GM06990 (cell line): ENCODE measurements around the gene RAB34.

Source experiments
- DNase-seq: peaks from one replicate; pipeline ENCODE4 v3.0.0-alpha.2; 2011; ENCODE audit not compliant: insufficient read length; ENCODE audit errors: extremely low read depth
- H3K27me3 ChIP-seq: replicated peaks from 2 replicates; pipeline ENCODE4 v1.6.0; 2011; ENCODE audit warnings: low read length; ENCODE audit not compliant: control insufficient read depth, insufficient read depth
- H3K36me3 ChIP-seq: 2 replicates; pipeline ENCODE4 v1.5.1; 2011; ENCODE audit warnings: low read length; ENCODE audit not compliant: control insufficient read depth, insufficient read depth
- H3K4me3 ChIP-seq: replicated peaks from 2 replicates; pipeline ENCODE4 v1.5.1; 2011; ENCODE audit warnings: low read depth, mild to moderate bottlenecking, control low read depth, low read length
- TF ChIP-seq, protein P1 (sequence below): IDR thresholded peaks from 2 replicates; pipeline ENCODE4 v1.5.1; 2011; ENCODE audit warnings: low read length, control low read depth, mild to moderate bottlenecking, inconsistent platforms; ENCODE audit not compliant: insufficient read depth, poor library complexity, severe bottlenecking

RAB34 gene

DNA sequence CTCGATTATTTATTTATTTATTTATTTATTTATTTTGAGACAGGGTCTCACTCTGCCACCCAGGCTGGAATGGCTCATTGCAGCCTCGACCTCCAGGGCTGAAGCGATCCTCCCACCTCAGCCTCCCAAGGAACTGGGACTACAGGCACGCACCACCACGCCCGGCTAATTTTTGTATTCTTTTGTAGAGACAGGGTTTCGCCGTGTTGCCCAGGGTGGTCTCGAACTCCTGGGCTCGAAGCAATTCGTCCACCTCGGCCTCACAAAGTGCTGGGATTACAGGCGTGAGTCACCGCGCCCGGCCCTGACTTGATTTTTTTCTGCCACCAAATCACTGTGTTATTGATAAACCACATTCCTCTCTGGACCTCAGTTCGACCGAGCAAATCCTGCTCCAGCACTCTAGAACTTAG, 1.4 kb upstream of the RAB34 start:
- TF ChIP-seq, protein P1, sequence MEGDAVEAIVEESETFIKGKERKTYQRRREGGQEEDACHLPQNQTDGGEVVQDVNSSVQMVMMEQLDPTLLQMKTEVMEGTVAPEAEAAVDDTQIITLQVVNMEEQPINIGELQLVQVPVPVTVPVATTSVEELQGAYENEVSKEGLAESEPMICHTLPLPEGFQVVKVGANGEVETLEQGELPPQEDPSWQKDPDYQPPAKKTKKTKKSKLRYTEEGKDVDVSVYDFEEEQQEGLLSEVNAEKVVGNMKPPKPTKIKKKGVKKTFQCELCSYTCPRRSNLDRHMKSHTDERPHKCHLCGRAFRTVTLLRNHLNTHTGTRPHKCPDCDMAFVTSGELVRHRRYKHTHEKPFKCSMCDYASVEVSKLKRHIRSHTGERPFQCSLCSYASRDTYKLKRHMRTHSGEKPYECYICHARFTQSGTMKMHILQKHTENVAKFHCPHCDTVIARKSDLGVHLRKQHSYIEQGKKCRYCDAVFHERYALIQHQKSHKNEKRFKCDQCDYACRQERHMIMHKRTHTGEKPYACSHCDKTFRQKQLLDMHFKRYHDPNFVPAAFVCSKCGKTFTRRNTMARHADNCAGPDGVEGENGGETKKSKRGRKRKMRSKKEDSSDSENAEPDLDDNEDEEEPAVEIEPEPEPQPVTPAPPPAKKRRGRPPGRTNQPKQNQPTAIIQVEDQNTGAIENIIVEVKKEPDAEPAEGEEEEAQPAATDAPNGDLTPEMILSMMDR, result no peak
- Histone ChIP-seq H3K36me3 (peaks cover 19% of the 10 kb centered on the region), H3K27me3 (no peaks in the 10 kb centered on the region; the same call in 1 of the 2 replicates), H3K4me3 (peak overlapping the region; percentile 61)
- no peak for DNase-seq

DNA sequence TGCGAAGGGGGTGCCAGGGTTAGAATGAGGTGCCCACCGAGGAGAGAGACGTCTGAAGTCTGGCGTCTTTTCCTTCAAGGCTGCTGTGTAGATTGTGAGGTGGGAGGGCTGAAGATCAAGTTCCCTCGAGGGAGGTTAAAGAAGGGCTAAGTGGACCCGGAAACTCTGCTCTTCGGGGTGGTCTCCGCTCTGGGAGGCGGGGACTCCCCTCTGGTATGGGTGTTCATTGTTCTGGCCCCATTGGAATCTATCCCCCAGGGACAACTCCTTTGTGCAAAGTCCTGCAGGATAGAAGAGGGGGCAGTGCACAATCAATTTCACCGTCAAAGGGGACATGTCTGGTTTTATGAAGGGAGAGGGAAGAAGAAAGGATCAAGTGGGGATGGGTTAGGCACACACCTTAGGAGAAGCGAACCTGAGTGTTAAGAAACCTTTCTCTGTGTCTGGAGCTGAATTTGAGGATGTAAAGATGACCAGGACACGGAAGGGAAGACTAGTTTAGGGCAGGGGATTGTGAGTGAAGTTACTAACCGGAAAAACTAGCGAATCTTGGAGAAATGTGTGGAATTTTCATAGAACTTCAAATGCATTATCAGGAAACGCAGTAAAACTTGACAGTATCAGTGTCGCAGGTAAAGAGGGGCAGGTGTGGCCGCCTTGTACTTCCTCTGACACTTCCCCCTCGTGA, 809 bp upstream of the RAB34 start:
- Histone ChIP-seq H3K36me3 (peaks cover 17% of the 10 kb centered on the region), H3K4me3 (no peak overlapping the region)
- no peak for DNase-seq

DNA sequence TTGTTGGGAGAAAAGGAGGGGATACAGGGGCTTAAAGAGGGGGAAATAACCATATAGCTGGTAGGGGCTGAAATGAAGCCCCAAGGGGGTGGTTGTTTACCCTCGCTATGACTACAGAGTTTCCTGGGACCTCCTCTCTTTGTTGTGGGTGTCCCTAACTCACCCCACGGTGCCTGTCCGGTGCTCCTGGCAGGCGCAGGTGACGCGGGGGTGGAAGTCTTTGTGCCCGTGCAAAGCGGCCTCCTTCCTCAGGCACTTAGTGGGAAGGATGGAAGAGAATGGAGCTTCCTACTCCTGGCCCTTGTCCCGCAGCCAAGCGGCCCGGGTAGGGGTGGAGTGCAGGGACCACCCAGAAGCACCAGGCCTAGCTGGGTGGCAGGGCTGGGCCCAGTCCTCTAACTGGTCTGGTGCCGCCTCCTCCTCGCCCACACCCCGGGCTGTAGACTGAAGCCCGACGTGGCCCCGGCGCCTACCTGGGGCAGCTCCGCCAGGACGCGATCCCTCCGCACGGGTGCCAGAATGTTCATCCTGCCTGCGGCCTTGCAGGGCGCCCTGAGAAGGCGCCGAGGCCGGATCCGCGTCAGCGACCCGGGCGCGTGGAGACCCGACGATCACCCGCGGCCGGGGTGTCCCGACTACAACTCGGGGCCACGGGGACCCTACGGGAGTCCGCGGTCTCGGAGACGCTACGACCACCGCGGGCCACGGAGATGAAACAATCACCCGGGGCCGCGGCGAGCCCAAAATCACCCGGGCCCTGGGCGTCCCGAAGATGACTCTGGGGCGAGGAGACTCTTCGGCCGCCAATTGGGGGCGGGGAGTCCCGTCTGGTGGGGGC, 709 bp downstream of the RAB34 start:
- Histone ChIP-seq H3K4me3 (no peak overlapping the region), H3K27me3 (no peaks in the 10 kb centered on the region; the same call in 1 of the 2 replicates), H3K36me3 (peaks cover 10% of the 10 kb centered on the region)
- DNase-seq, result peak; percentile 63
- TF ChIP-seq, protein P1, result no peak

More for the DNA sequence above, 809 bp upstream of the RAB34 start:
- TF ChIP-seq, protein P1, result no peak
- no peaks in the 10 kb centered on the region; the same call in 1 of the 2 replicates for H3K27me3 ChIP-seq

DNA sequence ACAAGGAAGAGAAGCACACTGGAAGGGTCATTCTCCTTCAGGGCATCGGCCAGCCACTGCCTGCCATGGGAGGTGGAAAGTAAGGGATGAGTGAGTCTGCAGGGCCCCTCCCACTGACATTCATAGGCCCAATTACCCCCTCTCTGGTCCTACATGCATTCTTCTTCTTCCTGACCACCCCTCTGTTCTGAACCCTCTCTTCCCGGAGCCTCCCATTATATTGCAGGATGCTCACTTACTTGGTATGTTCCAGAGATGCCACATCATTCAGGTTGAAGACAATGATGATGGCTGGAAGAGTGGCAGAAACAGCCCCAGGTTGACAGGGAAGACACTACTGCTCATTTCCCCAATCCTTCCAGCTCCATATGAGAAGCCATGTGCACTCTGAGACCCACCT, 2.5 kb downstream of the RAB34 start:
- Histone ChIP-seq H3K4me3 (no peak overlapping the region), H3K36me3 (no peaks in the 10 kb centered on the region), H3K27me3 (no peaks in the 10 kb centered on the region; the same call in 1 of the 2 replicates)
- no peak for DNase-seq
- TF ChIP-seq, protein P1, result no peak

DNA sequence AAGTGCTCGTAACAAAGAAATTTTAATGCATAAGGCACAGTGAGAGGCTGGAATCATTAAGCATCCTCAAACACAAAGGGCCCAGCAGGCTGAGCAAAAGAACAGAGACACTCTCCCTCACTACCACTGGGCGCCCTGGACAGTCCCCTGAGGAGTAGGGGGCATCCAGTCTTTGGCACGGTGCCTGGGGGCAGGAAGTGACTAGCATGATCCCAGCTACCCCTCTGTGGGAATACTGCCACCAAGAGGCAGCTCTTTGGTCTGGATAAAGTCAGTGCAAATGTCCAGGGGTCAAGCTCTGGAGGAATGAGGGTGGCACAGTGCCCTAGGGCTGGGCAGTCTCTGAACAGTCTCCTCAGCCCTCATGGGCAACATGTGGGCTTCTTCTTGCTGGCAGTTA, 3.4 kb downstream of the RAB34 start:
- no peak overlapping the region for H3K4me3 ChIP-seq
- TF ChIP-seq, protein P1, result no peak
- no peaks in the 10 kb centered on the region; the same call in 1 of the 2 replicates for H3K27me3 ChIP-seq
- DNase-seq, result no peak
- H3K36me3 ChIP-seq, result no peaks in the 10 kb centered on the region
